ENCODE results near the gene MLLT10. TPM values are rescaled to one million over a fixed set of nuclear protein-coding genes. Genes with fewer than 3 reads are reported as not detected.

MLLT10 gene
- total and polyA plus RNA-seq, 9 of the 15 experiments (the other 6 are each of a cell fraction or from before 2014, with no cell fraction given): 18.8 to 81.4 (median 64.2) TPM

DNA sequence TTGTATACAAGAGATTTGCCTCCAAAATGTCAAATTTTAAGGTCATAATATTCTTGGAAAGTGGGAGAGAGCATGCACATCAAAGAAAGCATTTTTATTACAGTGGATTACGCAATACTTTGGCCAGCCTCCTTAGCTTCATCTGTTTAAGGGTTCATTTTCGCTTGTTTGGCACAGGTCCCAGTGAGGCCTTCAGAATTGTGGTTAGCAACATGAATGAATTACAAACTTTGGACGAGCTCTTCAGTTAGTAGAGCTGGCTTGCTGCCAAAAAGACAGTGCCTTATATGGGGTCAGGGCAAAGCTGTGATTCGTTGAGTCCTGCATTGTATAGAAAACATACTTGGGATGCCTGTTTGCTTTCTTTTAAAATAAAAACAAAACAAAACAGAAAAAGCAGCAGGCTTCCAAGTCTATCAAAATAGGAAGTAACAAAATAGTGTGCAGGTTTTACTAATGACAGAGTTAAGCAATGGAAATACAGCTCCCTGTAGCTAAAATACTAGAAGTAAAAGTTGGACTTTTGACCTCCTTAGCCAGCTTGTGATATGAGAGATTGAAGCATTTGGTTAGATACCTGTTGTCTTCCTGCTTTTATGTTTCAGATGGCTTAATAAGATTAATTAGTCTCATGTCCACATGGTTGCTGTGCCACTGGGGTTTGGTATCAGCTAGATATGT is 190.8 kb downstream of the MLLT10 start:
- ATAC-seq: peak; percentile 95
- FAIRE-seq: peak; percentile 89
- no peak overlapping the region for H3K4me3 ChIP-seq
- H2AFZ ChIP-seq (ENCODE audit: low read depth, low read length): no peak overlapping the region
- ChIA-PET CTCF (ENCODE audit: low intra/inter-chr PET ratio) (no interaction called here), POLR2A (interaction anchor here (0.7 to 1.5 kb wide), 8 partner anchors 9 to 235 kb away, joined by 3 to 5 read pairs (median 3); no protein-coding TSS in a partner anchor)
- 0 out of 2 replicates have a peak, but pooled peaks cover 5% of the 10 kb centered on the region for H4K20me1 ChIP-seq (replicated peaks; ENCODE audit: control insufficient read depth, insufficient read depth, low read length)
- H3K9ac ChIP-seq (ENCODE audit: insufficient read depth in 1 of 2, low read depth in 2 of 2, low read length in 2 of 2): no peak overlapping the region
- no TSS peak for BruUV-seq (replicated peaks)
- H3K36me3 ChIP-seq (ENCODE audit: control insufficient read depth, insufficient read depth, low read length): peaks cover 52% of the 10 kb centered on the region
- H3K27ac ChIP-seq (ENCODE audit: extremely low read depth, low read depth, low read length): peak overlapping the region; percentile 52; the same call in 1 of the 3 replicates
- in situ Hi-C loops (cut with MboI) (no loop called here), intact Hi-C loops (cut with micrococcal nuclease) (loop anchor here (10.0 kb wide), 1 partner anchor 100 kb away; no protein-coding TSS in a partner anchor)
- H3K4me2 ChIP-seq (ENCODE audit: insufficient read depth, low read length): no peak overlapping the region
- H3K27me3 ChIP-seq (ENCODE audit: control insufficient read depth in 2 of 2, insufficient read depth in 2 of 2, low read length in 2 of 2): no peaks in the 10 kb centered on the region
- 2% methylated on average over 4 of the region's 4 CpGs for WGBS (ENCODE audit: insufficient coverage, low coverage, missing lambda C conversion rate)
- no peaks in the 10 kb centered on the region for H3K9me1 ChIP-seq (ENCODE audit: control insufficient read depth, insufficient read depth, low read length)
- peaks cover 0 to 20% of the 10 kb centered on the region in 2 experiments; a peak in 3 of 5 replicates for H3K4me1 ChIP-seq (replicated peaks in 1 of 2; ENCODE audit: control insufficient read depth in 2 of 2, insufficient read depth in 2 of 2, low read length in 2 of 2)
- H3K9me3 ChIP-seq (replicated peaks; ENCODE audit: control insufficient read depth, insufficient read depth, low read depth, low read length): no peaks in the 10 kb centered on the region
- peak; percentile 63 to 95 (median 72) for DNase-seq (ENCODE audit: extremely low read depth in 1 of 4, low spot score in 3 of 4)
- peaks cover 7% of the 10 kb centered on the region; the same call in 1 of the 3 replicates for H3K79me2 ChIP-seq (ENCODE audit: control insufficient read depth, insufficient read depth, low read length)
- TF ChIP-seq, protein P1, sequence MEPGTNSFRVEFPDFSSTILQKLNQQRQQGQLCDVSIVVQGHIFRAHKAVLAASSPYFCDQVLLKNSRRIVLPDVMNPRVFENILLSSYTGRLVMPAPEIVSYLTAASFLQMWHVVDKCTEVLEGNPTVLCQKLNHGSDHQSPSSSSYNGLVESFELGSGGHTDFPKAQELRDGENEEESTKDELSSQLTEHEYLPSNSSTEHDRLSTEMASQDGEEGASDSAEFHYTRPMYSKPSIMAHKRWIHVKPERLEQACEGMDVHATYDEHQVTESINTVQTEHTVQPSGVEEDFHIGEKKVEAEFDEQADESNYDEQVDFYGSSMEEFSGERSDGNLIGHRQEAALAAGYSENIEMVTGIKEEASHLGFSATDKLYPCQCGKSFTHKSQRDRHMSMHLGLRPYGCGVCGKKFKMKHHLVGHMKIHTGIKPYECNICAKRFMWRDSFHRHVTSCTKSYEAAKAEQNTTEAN (CRISPR knock-in tag; IDR thresholded peaks at IDR 0.05): no peak
- no peak; the same call in 1 of the 2 replicates for TF ChIP-seq MYBL2 (IDR thresholded peaks at IDR 0.05; ENCODE audit: low read depth)
- TF ChIP-seq MYBL2 (CRISPR knock-in tag; IDR thresholded peaks at IDR 0.05; ENCODE audit: borderline replicate concordance): no peak
- TF ChIP-seq ZNF551 (CRISPR knock-in tag; IDR thresholded peaks at IDR 0.05): no peak
- TF ChIP-seq ZNF124 (CRISPR knock-in tag; IDR thresholded peaks at IDR 0.05): no peak
- no peak for TF ChIP-seq TCFL5 (CRISPR knock-in tag; conservative IDR thresholded peaks at IDR 0.05)
- peak; percentile 100 for TF ChIP-seq CEBPB (tag; IDR thresholded peaks at IDR 0.05)
- TF ChIP-seq HMG20A (CRISPR knock-in tag; conservative IDR thresholded peaks at IDR 0.05): no peak
- TF ChIP-seq POLR2AphosphoS5 (IDR thresholded peaks at IDR 0.05; ENCODE audit: control insufficient read depth, insufficient read depth, low read depth, low read length): peak; percentile 60; the same call in 1 of the 2 replicates
- 0 out of 2 replicates have a peak, but pooled peaks have one; percentile 21 for TF ChIP-seq ZNF24 (IDR thresholded peaks at IDR 0.05)
- TF ChIP-seq JUNB (CRISPR knock-in tag; conservative IDR thresholded peaks at IDR 0.05): no peak
- TF ChIP-seq, protein P2, sequence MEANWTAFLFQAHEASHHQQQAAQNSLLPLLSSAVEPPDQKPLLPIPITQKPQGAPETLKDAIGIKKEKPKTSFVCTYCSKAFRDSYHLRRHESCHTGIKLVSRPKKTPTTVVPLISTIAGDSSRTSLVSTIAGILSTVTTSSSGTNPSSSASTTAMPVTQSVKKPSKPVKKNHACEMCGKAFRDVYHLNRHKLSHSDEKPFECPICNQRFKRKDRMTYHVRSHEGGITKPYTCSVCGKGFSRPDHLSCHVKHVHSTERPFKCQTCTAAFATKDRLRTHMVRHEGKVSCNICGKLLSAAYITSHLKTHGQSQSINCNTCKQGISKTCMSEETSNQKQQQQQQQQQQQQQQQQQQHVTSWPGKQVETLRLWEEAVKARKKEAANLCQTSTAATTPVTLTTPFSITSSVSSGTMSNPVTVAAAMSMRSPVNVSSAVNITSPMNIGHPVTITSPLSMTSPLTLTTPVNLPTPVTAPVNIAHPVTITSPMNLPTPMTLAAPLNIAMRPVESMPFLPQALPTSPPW (CRISPR knock-in tag; IDR thresholded peaks at IDR 0.05): no peak
- TF ChIP-seq COPS2 (conservative IDR thresholded peaks at IDR 0.05): no peak
- TF ChIP-seq, protein P3, sequence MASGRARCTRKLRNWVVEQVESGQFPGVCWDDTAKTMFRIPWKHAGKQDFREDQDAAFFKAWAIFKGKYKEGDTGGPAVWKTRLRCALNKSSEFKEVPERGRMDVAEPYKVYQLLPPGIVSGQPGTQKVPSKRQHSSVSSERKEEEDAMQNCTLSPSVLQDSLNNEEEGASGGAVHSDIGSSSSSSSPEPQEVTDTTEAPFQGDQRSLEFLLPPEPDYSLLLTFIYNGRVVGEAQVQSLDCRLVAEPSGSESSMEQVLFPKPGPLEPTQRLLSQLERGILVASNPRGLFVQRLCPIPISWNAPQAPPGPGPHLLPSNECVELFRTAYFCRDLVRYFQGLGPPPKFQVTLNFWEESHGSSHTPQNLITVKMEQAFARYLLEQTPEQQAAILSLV (tag; IDR thresholded peaks at IDR 0.05): peak; percentile 99
- TF ChIP-seq, protein P4, sequence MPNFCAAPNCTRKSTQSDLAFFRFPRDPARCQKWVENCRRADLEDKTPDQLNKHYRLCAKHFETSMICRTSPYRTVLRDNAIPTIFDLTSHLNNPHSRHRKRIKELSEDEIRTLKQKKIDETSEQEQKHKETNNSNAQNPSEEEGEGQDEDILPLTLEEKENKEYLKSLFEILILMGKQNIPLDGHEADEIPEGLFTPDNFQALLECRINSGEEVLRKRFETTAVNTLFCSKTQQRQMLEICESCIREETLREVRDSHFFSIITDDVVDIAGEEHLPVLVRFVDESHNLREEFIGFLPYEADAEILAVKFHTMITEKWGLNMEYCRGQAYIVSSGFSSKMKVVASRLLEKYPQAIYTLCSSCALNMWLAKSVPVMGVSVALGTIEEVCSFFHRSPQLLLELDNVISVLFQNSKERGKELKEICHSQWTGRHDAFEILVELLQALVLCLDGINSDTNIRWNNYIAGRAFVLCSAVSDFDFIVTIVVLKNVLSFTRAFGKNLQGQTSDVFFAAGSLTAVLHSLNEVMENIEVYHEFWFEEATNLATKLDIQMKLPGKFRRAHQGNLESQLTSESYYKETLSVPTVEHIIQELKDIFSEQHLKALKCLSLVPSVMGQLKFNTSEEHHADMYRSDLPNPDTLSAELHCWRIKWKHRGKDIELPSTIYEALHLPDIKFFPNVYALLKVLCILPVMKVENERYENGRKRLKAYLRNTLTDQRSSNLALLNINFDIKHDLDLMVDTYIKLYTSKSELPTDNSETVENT (CRISPR knock-in tag; IDR thresholded peaks at IDR 0.05): no peak
- no peak for TF ChIP-seq DNMT1 (IDR thresholded peaks at IDR 0.05)
